NCI-H526 treated with DMSO at 0.1 percent for 48 hours (cell line): ENCODE measurements around the gene PKIB.

Experiments used
- DNase-seq: peaks from one replicate; lab custom pipeline; 2025; lab: John Stamatoyannopoulos, UW

PKIB gene

GRCh38 chr6:122669868-122670267 is 59.7 kb downstream of the PKIB start:
- DNase-seq = no peak

DNA sequence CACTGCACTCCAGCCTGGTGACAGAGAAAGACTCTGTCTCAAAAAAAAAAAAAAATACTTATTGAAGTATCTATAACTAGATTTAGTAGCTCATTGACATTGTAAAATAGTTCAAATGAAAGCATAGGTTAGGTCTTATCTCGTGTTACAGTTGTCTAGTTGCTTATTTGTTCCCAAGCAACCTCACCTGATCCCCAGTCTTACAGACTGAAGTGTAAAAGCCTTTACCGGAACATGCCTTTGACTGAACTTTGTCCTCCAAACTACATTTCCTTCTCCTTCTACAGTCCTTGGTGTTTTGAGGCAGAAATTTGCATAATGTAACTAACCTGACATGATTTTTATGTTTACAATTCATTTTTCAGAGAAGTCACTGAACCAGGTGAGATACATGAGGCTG is 61.0 kb downstream of the PKIB start:
- DNase-seq = no peak

DNA sequence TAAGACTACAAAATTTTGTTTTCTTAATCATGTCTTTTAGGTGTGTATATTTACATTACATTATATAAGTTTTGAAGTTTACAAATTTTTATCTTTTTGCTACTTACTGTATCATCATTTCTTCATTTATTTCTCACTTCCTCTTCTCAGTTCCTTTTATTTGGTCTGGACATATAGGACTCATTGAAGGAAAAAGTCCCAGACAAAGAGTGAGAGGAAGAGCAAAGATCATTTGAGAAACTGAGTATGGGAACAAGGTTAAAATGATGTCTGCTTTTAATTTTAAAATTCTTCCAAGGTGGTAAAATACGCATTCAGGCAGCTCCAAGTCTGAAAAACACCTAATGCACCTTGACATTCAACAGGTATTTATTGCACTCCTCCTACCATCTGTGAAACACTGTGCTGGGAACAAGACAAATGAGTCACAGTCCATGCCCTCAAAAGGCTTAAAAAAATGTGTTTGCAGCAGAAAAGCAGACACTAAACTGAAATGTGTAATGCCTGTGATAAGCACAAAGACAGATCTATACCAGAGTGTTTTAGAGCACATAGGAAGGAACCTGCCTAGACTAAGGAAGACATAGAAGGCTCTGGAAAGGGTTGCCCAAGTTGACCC is 63.2 kb downstream of the PKIB start:
- DNase-seq = no peak

- DNase-seq = no peak
These were observed 65.9 kb downstream of the PKIB start for GRCh38 chr6:122676146-122676545.

DNA sequence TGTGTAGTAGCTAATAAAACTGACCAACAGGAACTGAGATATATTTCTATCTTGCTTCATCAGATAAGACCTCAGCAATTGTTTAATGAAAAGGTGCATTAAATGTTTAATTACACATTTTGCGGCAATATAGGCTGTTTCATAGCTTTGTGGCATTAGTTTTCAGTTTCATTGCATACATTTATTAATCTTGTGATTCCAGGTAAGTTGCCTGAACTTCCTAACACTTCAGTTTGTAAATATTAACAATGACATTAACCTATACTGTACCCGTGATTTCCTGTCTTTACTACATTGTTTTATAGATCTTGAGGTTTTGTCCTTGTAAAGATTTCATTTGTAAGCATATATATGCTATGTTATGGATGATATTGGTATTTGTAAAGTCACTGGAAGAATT is 66.5 kb downstream of the PKIB start:
- no peak for DNase-seq

GRCh38 chr6:122677406-122677805 is 67.2 kb downstream of the PKIB start:
- DNase-seq = no peak

GRCh38 chr6:122678841-122679240 is 68.6 kb downstream of the PKIB start:
- DNase-seq = no peak

- DNase-seq = no peak
These were observed 71.5 kb downstream of the PKIB start for GRCh38 chr6:122681705-122682104.

GRCh38 chr6:122683989-122684651 is 73.9 kb downstream of the PKIB start:
- DNase-seq = no peak

- no peak for DNase-seq
These were observed 82.0 kb downstream of the PKIB start for GRCh38 chr6:122692175-122692598.

- no peak for DNase-seq
These were observed 82.8 kb downstream of the PKIB start for GRCh38 chr6:122692807-122693580.

- no peak for DNase-seq
These were observed 83.9 kb downstream of the PKIB start for GRCh38 chr6:122694075-122694474.

GRCh38 chr6:122694602-122695001 is 84.4 kb downstream of the PKIB start:
- no peak for DNase-seq

GRCh38 chr6:122695188-122695587 is 85.0 kb downstream of the PKIB start:
- DNase-seq = no peak

- no peak for DNase-seq
These were observed 85.9 kb downstream of the PKIB start for GRCh38 chr6:122696079-122696478.

- DNase-seq = no peak
These were observed 86.6 kb downstream of the PKIB start for GRCh38 chr6:122696853-122697252.

- DNase-seq = no peak
These were observed 87.3 kb downstream of the PKIB start for GRCh38 chr6:122697458-122697857.

GRCh38 chr6:122701666-122702065 is 91.5 kb downstream of the PKIB start:
- no peak for DNase-seq

GRCh38 chr6:122702841-122703240 is 92.6 kb downstream of the PKIB start:
- DNase-seq = no peak

DNA sequence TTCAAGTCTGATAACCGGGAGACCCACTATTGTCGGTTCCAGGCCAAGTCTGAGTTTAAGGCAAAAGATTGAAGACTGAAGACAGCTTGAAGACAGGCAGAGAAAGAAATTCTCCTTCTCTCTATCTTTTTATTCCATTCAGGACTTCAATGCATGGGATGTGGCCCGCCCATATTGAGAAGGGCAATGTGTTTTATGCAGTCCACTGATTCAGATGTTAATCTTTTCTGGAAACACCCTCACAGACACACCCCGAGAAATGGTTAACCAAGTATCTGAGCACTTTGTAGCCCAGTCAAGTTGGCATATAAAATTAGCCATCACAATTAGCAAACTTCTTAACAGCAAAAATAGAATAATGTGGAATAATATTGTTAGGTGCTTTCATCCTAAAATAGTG is 93.9 kb downstream of the PKIB start:
- no peak for DNase-seq

DNA sequence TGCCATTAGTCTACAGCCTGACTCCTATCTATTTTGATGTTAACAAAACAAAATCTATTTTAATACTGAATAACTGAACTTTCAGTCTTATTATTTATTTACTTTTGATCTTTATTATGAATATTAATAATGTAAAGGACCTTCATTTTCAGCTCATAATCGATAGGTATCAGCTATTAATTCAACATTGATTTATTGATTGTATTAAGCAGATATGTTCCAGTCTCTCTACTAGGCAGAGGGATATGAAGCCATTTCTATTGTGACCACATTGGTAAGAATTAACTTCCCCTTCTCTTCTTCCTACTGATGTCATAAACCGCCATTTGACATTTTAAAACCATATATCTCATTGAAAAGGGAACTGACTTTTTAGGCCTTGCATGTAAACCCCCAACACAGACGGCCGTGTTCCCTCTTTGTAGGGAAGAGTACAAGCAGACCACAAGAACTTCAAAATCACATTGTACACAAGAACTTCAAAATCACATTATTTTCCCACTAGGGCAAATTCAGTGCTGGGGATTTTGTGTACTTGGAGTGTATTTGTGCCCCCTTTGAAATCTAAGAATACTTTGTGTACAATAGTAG is 99.8 kb downstream of the PKIB start:
- DNase-seq = no peak

GRCh38 chr6:122710908-122711635 is 100.9 kb downstream of the PKIB start:
- DNase-seq = no peak
